Stimulated activated CD8-positive, alpha-beta memory T cell treated with anti-CD3 and anti-CD28 coated beads, Interleukin-4, amount 100 ng/mL, for 24 hours (primary cell): ENCODE results near the gene SH3D19.

ENCODE experiments used
- DNase-seq: peaks from one replicate; pipeline ENCODE4 v3.0.0-alpha.2; 2020; ENCODE audit warnings: low read depth

SH3D19 gene

GRCh38 chr4:151193414-151193813 is 132.0 kb downstream of the SH3D19 start:
- DNase-seq: no peak

- DNase-seq: no peak
These were observed 132.7 kb downstream of the SH3D19 start for GRCh38 chr4:151192556-151193235.

DNA sequence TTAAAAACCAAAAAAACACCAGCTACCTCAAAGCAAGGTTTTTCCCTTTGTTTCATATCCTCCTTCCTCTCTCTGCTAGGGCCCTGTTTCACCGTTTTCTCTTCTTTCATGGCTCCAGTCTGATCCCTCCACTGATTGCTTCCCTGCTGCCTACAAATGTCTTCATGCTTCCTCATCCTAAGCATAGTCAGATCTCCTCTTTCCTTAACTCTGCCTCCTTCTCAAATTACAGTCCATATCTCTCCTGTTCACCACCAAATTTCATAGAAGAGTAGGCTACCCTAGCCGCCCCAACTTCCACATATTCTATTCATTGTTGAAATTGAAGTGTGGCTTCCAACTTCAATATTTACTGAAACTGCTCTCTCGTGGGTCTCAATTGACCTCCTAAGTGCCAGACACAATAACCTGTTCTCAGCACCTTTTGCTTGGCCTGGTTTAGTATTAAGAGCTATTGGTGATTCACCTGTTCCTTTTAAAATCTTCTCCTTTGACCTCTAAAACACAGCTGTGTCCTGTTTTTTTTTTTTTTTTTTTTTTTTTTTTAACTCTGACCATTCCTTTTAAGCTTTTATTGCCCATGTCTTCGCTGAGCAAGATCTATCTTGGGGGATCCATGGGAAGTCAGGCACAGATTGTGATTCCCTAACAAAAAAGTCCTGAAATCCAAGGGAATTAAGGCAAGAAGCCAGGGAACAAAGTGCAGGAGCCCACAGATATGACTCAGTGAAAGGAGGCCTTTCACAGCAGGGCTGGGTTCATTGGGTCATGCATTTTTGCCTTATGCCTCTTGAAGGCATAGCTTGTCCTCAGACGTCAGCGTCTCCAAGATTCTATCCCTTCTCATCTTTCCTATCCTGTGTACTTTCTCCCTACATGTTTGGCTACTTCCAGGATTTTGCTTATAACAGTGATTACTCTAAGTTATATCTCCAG is 140.6 kb downstream of the SH3D19 start:
- DNase-seq: no peak

GRCh38 chr4:151182455-151182996 is 142.9 kb downstream of the SH3D19 start:
- DNase-seq: no peak

DNA sequence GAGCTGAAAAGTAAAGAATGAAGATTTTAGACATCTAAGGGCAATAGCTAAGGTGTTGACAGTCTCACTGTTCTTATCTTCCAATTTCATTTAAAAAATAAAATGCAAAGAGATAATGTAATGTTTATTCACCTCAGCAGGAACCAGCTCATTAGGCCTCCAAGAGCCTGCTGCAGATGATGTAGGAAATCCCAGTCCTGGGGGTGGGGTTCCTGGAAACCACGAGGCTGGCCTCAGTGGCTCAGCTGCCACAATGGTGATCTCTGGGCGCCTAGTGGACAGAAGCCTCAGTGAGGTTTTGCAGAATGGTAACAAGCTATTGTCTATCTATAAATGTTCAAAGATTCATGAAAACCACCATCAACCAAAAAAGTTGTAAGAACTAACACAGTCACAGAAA is 148.7 kb downstream of the SH3D19 start:
- no peak for DNase-seq

GRCh38 chr4:151175754-151176631 is 149.4 kb downstream of the SH3D19 start:
- no peak for DNase-seq

GRCh38 chr4:151175233-151175632 is 150.2 kb downstream of the SH3D19 start:
- no peak for DNase-seq

DNA sequence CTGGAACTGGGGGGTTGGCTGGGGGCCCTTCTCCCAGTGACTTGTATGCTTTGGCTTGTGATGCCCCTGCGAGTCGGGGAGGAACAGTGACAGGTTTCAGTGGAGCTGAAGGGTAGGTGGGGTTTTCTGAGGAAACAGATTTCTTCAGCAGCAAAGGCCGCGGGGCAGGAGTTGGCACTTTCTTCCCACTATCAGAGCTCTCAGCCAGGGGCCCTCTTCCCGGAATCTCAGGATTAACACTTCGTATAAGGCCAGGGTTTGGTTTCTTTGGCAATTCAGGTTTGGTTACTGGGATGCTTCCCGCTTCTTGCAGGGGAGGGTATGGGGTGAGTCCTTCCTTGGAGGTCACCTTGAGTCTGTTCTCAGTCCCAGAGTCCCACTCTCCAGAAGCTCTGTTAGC is 150.6 kb downstream of the SH3D19 start:
- no peak for DNase-seq

- DNase-seq: no peak
These were observed 151.5 kb downstream of the SH3D19 start for GRCh38 chr4:151173871-151174270.

DNA sequence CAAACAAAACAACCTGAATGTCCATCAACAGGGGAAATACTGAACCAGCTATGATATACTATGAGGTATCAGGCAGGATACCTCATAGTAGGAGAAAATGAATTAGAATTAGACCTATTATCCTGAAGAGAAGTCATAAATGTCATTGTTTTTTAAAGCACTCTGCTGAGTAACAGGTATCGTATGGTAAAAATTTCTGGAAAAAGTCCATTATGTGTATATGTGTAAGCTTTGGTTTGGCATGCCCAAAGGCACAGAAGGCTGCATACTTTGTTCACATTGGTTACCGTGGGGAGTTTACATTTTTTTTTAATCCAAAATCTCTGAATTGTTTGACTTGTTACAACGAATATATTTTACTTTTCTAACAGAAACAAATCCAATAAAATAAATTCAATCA is 155.5 kb downstream of the SH3D19 start:
- DNase-seq: no peak

DNA sequence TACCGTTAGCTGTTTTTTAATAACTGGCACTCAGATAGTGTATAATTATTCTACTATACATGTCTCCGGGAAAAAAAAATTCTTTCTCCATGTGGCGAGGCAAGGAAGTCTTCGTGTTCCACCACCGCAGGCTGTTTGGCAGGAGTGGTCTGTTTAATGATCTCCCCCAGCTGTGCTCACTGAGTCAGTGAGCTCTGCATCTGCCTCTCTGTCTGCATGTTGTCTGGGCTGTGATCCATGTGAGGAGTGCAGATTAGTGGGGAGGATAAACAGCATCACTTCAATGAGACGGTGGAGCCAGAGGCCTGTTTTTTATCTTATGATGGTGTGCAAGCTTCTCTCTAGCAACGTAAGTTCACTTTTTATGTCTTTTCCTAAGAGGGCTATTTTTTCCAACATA is 156.2 kb downstream of the SH3D19 start:
- no peak for DNase-seq

- DNase-seq: no peak
These were observed 157.8 kb downstream of the SH3D19 start for GRCh38 chr4:151167561-151167960.

- no peak for DNase-seq
These were observed 158.8 kb downstream of the SH3D19 start for GRCh38 chr4:151166636-151167035.

- no peak for DNase-seq
These were observed 160.0 kb downstream of the SH3D19 start for GRCh38 chr4:151165205-151166000.

- no peak for DNase-seq
These were observed 161.6 kb downstream of the SH3D19 start for GRCh38 chr4:151163855-151164254.

DNA sequence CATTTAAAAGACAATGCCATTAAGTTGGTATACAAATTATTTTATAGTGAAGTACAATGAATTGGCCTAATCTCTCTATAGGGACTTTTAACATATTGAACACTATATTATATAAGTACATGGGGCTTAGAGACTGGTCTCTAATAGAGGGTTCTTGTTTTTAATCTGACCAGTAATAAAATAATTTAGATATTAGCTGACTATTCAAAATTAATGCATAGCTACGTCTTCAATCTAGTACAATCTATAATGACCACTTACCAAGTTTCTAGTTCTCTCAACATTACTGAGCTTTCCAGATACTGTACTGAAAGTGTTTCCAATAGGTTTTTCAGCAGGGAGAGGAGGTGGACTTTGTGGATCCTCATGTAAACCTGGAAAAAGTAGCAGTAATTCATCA is 166.4 kb downstream of the SH3D19 start:
- no peak for DNase-seq

GRCh38 chr4:151157543-151157942 is 167.9 kb downstream of the SH3D19 start:
- no peak for DNase-seq

- DNase-seq: no peak
These were observed 171.8 kb downstream of the SH3D19 start for GRCh38 chr4:151153585-151153984.

- DNase-seq: no peak
These were observed 173.4 kb downstream of the SH3D19 start for GRCh38 chr4:151152028-151152427.

DNA sequence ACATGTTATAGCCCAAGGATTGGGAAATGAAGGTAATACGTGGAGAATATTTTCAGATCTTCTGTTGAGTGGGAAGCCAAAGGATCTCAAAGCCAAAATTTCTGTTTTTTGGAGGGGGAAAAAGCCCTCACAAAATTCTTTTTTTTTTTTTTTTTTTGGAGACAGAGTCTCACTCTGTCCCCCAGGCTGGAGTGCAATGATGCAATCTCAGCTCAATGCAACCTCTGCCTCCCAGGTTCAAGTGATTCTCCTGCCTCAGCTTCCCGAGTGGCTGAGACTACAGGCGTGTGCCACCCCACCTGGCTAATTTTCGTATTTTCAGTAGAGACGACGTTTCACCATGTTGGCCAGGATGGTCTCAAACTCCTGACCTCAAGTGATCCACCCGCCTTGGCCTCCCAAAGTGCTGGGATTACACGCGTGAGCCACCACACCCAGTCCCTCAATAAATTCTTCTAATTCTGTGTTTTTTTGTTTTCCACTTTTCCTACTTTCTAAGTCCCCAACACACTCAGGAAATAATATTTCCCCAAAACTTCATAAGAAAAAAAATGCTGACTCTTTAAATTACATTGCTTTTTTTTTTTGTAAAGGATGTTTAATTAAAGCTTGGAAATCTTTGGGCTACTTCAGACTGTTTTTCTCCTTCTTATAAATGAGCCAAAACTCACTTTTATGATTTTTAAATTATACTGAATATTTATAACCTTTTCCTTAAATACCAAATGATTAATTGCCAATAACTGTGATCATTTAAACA is 174.4 kb downstream of the SH3D19 start:
- no peak for DNase-seq
